ENCODE data around the gene TMEM115. TPM values are rescaled to one million over a fixed set of nuclear protein-coding genes. Genes with fewer than 3 reads are reported as not detected.

Gene TMEM115
- total RNA-seq, 4 donors from 2014 or later, result 70.0 to 111 (median 85.1) TPM

GRCh38 chr3:50325497-50326181 lies 33.7 kb downstream of the TMEM115 start:
- Histone ChIP-seq H3K27ac (peak overlapping the region in 1 of 3 donors; percentile 98), H3K36me3 (peaks cover 15 to 16% of the 10 kb centered on the region in 2 donors), H3K4me3 (replicated peaks in 1 of 3) (no peak overlapping the region), H3K9me3 (no peaks in the 10 kb centered on the region), H3K27me3 (no peaks in the 10 kb centered on the region), H3K4me1 (peaks cover 20 to 33% of the 10 kb centered on the region in 2 donors)
- TF ChIP-seq CTCF (IDR thresholded peaks at IDR 0.05) (no peak), POLR2A (IDR thresholded peaks at IDR 0.05) (no peak)
- no peak for DNase-seq
- intact Hi-C loops (cut with DNase I), result loop anchor here (5.0 kb wide), 1 partner anchor 33 kb away; the partner anchor contains the start of gene IFRD2
- WGBS, 2 donors, result 81 to 87% methylated on average over 10 to 11 of the region's 11 CpGs

- peak overlapping the region in 2 of 3 donors; percentile 32 to 98 for H3K27ac ChIP-seq
Measured at GRCh38 chr3:50325113-50325480, 34.2 kb downstream of the TMEM115 start.

GRCh38 chr3:50324351-50325112 lies 34.8 kb downstream of the TMEM115 start:
- intact Hi-C loops (cut with DNase I), result loop anchor here (5.0 kb wide), 1 partner anchor 32 kb away; the partner anchor contains the start of gene IFRD2
- no peak overlapping the region for H3K4me3 ChIP-seq (replicated peaks in 1 of 3)
- TF ChIP-seq CTCF (IDR thresholded peaks at IDR 0.05) (peak; percentile 52 to 87 (median 83)), POLR2A (IDR thresholded peaks at IDR 0.05) (no peak)
- no peaks in the 10 kb centered on the region for H3K9me3 ChIP-seq
- peaks cover 30 to 44% of the 10 kb centered on the region in 2 donors for H3K4me1 ChIP-seq
- peak overlapping the region; percentile 22 to 98 (median 32) for H3K27ac ChIP-seq
- WGBS, 2 donors, result 50 to 51% methylated on average over 2 to 4 of the region's 4 CpGs
- peaks cover 4 to 5% of the 10 kb centered on the region in 2 donors for H3K36me3 ChIP-seq
- no peaks in the 10 kb centered on the region for H3K27me3 ChIP-seq
- DNase-seq, result peak; percentile 68 to 70

More at GRCh38 chr3:50325113-50325480, 34.2 kb downstream of the TMEM115 start:
- TF ChIP-seq CTCF (IDR thresholded peaks at IDR 0.05) (no peak), POLR2A (IDR thresholded peaks at IDR 0.05) (no peak)
- Histone ChIP-seq H3K4me1 (peaks cover 25 to 38% of the 10 kb centered on the region in 2 donors), H3K4me3 (replicated peaks in 1 of 3) (no peak overlapping the region), H3K36me3 (peaks cover 10% of the 10 kb centered on the region in 2 donors), H3K9me3 (no peaks in the 10 kb centered on the region), H3K27me3 (no peaks in the 10 kb centered on the region)
- no peak for DNase-seq
- 81 to 86% methylated on average over 2 of the region's 2 CpGs for WGBS, 2 donors
- intact Hi-C loops (cut with DNase I), result loop anchor here (5.0 kb wide), 1 partner anchor 33 kb away; the partner anchor contains the start of gene IFRD2

GRCh38 chr3:50323614-50324199 lies 35.6 kb downstream of the TMEM115 start:
- Histone ChIP-seq H3K9me3 (no peaks in the 10 kb centered on the region), H3K4me3 (replicated peaks in 1 of 3) (no peak overlapping the region), H3K4me1 (peaks cover 31 to 51% of the 10 kb centered on the region in 2 donors), H3K36me3 (peaks cover 4 to 5% of the 10 kb centered on the region in 2 donors), H3K27me3 (no peaks in the 10 kb centered on the region), H3K27ac (peak overlapping the region; percentile 22 to 98 (median 96))
- TF ChIP-seq CTCF (IDR thresholded peaks at IDR 0.05), result no peak
- no peak for TF ChIP-seq POLR2A (IDR thresholded peaks at IDR 0.05)
- WGBS, 2 donors, result 79 to 81% methylated on average over 4 to 5 of the region's 5 CpGs
- DNase-seq, result no peak
- intact Hi-C loops (cut with DNase I), result no loop called here

Measured in thyroid gland (tissue), 4 donors.